Urinary bladder (tissue), 4 donors: ENCODE results near the gene PHKB. TPM values are rescaled to one million over a fixed set of nuclear protein-coding genes. Genes with fewer than 3 reads are reported as not detected.

Experiments used
- DNase-seq: peaks from one replicate; pipeline ENCODE4 v3.0.0-alpha.2; 2015; ENCODE audit errors: extremely low spot score
- H3K27ac ChIP-seq: one replicate; pipeline ENCODE4 v1.5.1; 2013; ENCODE audit warnings: low read depth, mild to moderate bottlenecking, moderate library complexity
- H3K36me3 ChIP-seq: one replicate; pipeline ENCODE4 v1.6.1; 2013; ENCODE audit warnings: mild to moderate bottlenecking, moderate library complexity; ENCODE audit not compliant: insufficient read depth
- H3K4me1 ChIP-seq: one replicate; pipeline ENCODE4 v1.6.1; 2013; ENCODE audit warnings: mild to moderate bottlenecking, moderate library complexity; ENCODE audit not compliant: insufficient read depth
- H3K4me3 ChIP-seq: one replicate; pipeline ENCODE4 v1.5.1; 2013; ENCODE audit warnings: low read depth, low read length
- WGBS: extraction: QIAGEN DNeasy Blood & Tissue Kit; methylation state at CpG from one replicate; pipeline ENCODE4 v1.1.7; 2013; 5-methylcytosine and 5-hydroxymethylcytosine counted together
- polyA plus RNA-seq: library from polyadenylated mRNA; stranded (reverse); fragments of 200-250 nt; gene quantifications from one replicate; pipeline ENCODE4 v1.2.3, GENCODE V29; 2013
- total RNA-seq: library from RNA; depleted of rRNA; stranded (reverse); fragments of >200 nt; gene quantifications from one replicate; pipeline ENCODE4 v1.2.3, GENCODE V29; 2014
- donor health status: healthy with polysubstance abuse.
- donor health status: healthy.

PHKB gene
- total and polyA plus RNA-seq, 2 donors = 25.5 to 162 TPM

GRCh38 chr16:47721006-47721637, 260.0 kb downstream of the PHKB start:
- Histone ChIP-seq H3K4me1 (no peaks in the 10 kb centered on the region), H3K4me3 (no peak overlapping the region), H3K27ac (no peak overlapping the region), H3K36me3 (no peaks in the 10 kb centered on the region)
- 71% methylated on average over 5 of the region's 5 CpGs for WGBS
- no peak for DNase-seq

DNA sequence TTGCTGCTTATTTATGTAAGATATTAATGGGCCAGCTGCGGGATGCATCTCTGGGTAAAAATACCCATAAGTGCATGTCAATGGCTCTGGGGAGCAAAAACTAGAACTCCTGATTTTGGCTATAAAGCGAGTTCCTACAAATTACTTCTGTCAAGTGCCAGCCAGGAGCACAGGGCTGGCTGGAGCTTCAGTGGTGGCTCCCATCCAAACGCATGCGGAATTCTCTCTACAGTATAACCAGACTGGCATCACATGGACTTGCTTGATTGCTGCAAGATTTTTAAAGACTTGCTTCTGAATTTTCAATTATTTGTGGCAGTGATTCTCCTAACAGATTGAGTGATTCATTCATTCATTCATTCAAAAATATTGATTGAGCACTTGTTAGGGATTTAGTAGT, 260.9 kb downstream of the PHKB start:
- Histone ChIP-seq H3K4me1 (no peaks in the 10 kb centered on the region), H3K27ac (no peak overlapping the region), H3K36me3 (no peaks in the 10 kb centered on the region), H3K4me3 (no peak overlapping the region)
- 84% methylated on average over 4 of the region's 4 CpGs for WGBS
- no peak for DNase-seq

DNA sequence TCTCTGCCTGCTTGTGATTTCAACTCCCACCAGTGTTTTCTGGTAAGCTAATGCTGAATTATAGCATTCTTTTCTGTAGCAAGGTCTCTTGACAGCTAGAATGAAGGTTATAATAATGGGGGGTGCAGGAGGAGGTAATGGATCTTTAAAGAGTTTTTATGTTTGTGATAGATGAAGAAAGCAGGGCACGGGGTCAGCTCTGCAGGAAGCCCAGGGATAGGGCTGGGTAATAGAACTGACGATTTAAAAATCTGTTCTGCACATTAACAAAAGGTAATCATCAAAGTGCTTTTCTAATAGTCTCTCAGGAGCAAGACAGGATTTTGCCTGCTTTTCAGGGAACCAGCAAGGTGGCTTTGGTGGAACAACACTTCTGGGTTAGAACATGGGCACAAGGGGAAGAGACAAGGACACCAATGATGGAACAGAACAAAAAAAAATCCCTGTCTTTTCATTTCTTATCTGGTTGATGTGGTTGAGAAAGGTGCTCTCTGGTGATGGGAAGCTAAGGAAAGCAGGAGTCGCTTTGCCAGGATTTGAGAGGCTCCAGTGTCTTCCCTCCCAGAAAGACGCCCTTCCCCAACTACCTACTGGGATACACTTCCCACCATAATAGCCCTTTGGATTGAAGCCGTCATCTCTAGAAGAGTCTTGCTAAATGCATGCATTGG, 263.1 kb downstream of the PHKB start:
- no peaks in the 10 kb centered on the region for H3K4me1 ChIP-seq

DNA sequence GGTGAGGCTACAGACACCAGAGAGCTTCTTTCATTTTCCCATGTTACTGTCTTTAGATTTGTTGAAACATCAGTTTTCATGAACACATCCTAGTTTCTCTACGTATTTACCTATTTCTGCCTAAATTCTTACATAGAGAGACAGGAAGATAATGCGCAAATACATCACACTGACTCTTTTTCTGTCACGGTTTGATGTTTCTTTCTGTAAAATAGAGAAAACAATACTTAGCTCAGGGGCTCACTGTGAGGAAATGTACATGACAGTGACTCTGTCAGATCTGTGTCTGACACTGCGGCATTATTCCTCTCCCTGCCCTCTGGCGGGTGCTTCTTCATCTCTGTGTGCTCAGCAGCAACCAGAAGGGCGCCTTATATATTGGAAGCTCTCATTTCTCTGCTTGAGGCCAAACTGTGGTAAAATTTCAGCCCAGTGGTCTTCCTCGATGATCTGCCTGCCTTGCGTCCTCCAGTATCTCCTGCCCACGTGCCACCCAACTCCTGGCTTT, 264.1 kb downstream of the PHKB start:
- H3K36me3 ChIP-seq = no peaks in the 10 kb centered on the region
- no peaks in the 10 kb centered on the region for H3K4me1 ChIP-seq
- H3K27ac ChIP-seq = no peak overlapping the region
- no peak overlapping the region for H3K4me3 ChIP-seq
- no peak for DNase-seq
- WGBS = 83% methylated on average over 9 of the region's 9 CpGs

More for the DNA sequence above, 263.1 kb downstream of the PHKB start:
- no peak overlapping the region for H3K27ac ChIP-seq
- H3K4me3 ChIP-seq = no peak overlapping the region
- no peaks in the 10 kb centered on the region for H3K36me3 ChIP-seq
- DNase-seq = no peak
- 76% methylated on average over 5 of the region's 5 CpGs for WGBS

DNA sequence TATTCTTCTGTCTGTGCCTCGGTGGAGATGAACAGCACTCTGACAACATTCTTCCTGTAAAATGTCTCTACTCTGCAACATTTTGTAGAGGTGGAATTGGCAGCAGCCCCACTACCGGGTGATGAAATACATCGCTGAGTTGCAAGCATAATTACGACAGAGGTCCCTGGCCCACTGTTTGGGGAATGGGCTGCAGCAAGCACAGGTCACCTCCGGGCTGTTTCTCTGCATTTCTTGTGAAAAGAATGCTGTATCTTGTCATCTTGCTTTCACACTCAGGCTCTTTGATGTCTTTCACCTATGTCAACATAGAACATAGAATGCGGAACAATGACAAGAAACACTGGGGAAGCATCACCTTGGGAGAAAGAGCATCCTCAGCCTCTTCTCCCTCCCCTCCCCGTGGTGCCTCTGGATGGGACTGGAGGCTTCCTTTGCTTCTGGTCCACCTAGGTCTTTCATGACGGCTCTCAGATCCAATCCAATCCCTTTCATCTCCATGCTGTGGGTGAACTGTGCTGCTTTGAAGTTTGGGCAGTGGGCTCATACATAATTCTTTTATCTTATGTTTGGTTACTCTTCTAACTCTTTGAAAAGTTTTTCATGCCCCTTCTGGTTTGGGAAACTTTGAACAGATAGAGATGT, 265.0 kb downstream of the PHKB start:
- Histone ChIP-seq H3K4me1 (no peaks in the 10 kb centered on the region), H3K36me3 (no peaks in the 10 kb centered on the region), H3K4me3 (no peak overlapping the region), H3K27ac (no peak overlapping the region)
- DNase-seq = no peak
- 66% methylated on average over 8 of the region's 8 CpGs for WGBS

DNA sequence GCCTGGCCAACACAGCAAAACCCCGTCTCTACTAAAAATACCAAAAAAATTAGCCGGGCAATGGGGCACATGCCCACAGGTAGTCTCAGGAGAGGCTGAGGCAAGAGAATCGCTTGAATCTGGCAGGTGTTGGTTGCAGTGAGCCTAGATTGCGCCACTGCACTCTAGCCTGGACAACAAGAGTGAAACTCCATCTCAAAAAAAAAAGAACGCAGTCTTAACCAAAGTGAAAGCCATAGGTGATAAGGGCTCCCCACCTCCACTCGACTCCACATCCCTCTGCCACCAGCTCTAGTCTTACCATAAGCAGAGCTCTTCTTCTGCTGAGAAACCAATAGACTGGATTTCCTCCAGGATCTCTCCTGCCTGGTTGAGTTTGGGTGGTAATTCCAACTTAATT, 266.0 kb downstream of the PHKB start:
- DNase-seq = no peak
- Histone ChIP-seq H3K4me1 (no peaks in the 10 kb centered on the region), H3K36me3 (no peaks in the 10 kb centered on the region), H3K27ac (no peak overlapping the region), H3K4me3 (no peak overlapping the region)
- 92% methylated on average over 6 of the region's 6 CpGs for WGBS

DNA sequence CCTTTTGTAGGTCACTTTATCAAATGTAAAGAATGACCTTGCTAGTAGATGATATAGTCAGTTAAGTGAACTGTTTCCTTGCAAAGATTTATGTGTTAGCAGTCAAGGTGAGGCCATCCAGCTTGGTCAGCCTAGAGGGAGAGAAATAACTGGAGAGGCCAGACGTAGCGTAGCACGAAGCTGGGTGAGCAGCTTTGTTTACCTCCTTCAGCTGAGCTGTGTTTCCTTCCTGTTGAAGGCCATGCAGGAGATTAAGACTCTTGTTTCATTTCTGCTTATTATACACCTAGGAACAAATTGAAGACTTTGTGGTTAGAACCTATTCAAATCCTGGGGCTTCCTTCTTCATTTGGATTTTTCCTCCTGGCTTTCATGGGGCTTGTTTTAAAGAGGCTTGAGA, 267.1 kb downstream of the PHKB start:
- no peak for DNase-seq
- 47% methylated on average over 3 of the region's 3 CpGs for WGBS

GRCh38 chr16:47729701-47730100, 268.6 kb downstream of the PHKB start:
- Histone ChIP-seq H3K27ac (no peak overlapping the region), H3K4me1 (no peaks in the 10 kb centered on the region), H3K36me3 (no peaks in the 10 kb centered on the region), H3K4me3 (no peak overlapping the region)
- no peak for DNase-seq
- 92% methylated on average over 12 of the region's 12 CpGs for WGBS

More for the DNA sequence above, 267.1 kb downstream of the PHKB start:
- H3K36me3 ChIP-seq = no peaks in the 10 kb centered on the region
- no peaks in the 10 kb centered on the region for H3K4me1 ChIP-seq
- no peak overlapping the region for H3K27ac ChIP-seq
- H3K4me3 ChIP-seq = no peak overlapping the region

DNA sequence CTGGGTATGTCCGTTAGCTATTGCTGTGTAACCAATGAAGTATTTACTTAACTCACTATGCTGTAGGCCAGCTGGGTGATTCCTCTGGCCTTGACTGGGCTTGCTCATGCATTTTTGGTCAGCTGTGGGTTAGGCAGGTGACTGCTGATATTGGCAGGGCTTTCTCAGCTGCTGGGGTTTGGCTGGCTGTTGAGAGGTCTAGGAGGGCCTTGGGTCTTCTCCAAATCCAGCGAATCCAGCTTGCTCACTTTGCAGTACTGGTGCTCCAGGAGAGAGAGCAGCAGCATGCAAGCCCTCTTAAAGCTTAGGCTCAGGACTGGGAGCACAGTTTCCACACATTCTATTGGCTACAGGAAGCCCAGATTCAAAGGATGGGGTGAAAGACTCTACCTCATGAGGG, 270.1 kb downstream of the PHKB start:
- H3K4me3 ChIP-seq = no peak overlapping the region
- no peak for DNase-seq
- no peak overlapping the region for H3K27ac ChIP-seq
- no peaks in the 10 kb centered on the region for H3K36me3 ChIP-seq
- 61% methylated on average over 2 of the region's 2 CpGs for WGBS
- no peaks in the 10 kb centered on the region for H3K4me1 ChIP-seq

DNA sequence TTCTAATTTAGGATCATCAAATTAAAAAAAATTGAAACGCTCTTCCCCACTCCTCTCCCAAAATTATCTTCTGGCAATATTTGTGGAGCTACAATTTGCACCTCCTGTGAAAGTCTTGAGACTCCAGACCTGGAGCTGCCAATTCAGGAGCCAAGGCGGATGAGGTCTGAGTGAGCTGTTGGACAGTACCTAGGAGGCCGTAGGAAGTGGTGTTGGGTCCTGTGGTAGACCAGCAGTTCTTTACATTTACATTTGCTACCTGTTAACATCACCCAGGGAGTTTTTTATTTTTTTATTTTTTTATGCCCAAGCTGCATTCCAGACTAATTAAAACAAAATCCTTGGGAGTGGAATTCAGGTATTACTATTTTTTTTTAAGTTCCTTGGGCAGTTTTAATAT, 271.0 kb downstream of the PHKB start:
- 89% methylated on average over 3 of the region's 3 CpGs for WGBS
- no peaks in the 10 kb centered on the region for H3K36me3 ChIP-seq
- H3K27ac ChIP-seq = no peak overlapping the region
- H3K4me1 ChIP-seq = no peaks in the 10 kb centered on the region
- no peak for DNase-seq
- H3K4me3 ChIP-seq = no peak overlapping the region

DNA sequence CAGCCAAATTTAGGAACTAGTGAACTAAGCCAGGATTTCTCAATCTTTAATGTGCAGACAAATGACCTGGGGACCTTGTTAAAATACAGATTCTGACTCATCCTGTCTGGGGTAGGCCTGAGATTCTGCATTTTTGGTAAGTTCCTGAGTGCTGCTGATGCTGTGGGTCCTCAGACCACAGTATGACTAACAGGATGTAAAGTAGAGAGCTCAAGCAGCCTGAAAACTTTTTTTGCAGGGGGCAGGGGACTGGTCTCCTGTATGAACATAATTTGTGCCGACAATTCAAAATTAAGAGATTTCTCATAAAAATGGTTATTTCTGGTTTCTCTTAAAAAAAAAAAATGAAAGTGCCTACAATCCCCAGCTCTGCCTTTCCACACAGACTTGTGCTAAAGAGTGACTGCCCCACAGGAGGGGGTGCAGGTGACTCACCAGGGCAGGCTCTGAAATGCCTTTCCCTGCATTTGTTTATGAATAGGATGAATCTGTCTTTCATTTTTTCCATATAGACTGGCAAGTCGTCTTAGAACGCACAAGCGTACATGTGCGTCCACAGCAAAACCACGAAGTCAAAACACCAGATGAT, 271.5 kb downstream of the PHKB start:
- H3K27ac ChIP-seq = no peak overlapping the region
- 50% methylated on average over 6 of the region's 6 CpGs for whole genome bisulfite sequencing
- no peak overlapping the region for H3K4me3 ChIP-seq
- no peak for DNase-seq
- H3K36me3 ChIP-seq = no peaks in the 10 kb centered on the region
- no peaks in the 10 kb centered on the region for H3K4me1 ChIP-seq

GRCh38 chr16:47734081-47734857, 273.1 kb downstream of the PHKB start:
- Histone ChIP-seq H3K27ac (no peak overlapping the region), H3K36me3 (no peaks in the 10 kb centered on the region), H3K4me3 (no peak overlapping the region), H3K4me1 (no peaks in the 10 kb centered on the region)
- 45% methylated on average over 6 of the region's 6 CpGs for WGBS
- DNase-seq = no peak

DNA sequence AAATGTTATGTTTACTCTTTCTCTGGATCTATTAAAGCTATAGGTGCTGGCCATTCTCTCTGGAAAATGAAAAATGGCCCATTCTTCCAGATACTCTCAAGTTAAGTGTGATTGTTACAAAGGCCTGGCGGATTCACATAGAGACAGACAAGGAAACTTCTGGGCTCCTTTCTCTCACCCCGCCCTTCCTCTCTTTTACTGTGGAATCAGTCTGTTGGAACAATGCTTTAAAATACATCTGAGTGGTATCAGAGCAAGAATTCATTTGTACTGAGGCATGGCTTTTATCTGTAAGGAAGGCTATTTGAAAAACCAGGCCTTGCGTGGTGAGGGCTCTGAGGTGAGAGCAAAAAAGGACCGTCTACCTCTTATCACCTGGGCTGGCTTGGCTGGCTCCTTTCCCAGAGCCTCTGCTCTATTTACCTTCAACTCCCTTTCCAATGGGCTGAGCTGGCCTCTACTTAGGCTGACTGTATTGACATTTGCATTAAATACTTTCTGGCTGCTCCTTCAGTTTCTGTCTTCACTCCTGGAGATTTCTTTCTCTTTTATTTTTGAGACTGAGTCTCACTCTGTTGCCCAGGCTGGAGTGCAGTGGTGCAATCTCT, 274.0 kb downstream of the PHKB start:
- no peak overlapping the region for H3K27ac ChIP-seq
- DNase-seq = no peak
- H3K4me1 ChIP-seq = no peaks in the 10 kb centered on the region
- H3K4me3 ChIP-seq = no peak overlapping the region
- no peaks in the 10 kb centered on the region for H3K36me3 ChIP-seq
- 49% methylated on average over 4 of the region's 4 CpGs for WGBS
